CD4-positive, alpha-beta T cell treated with Interleukin-21 for 1 hour (primary cell): ENCODE data around the gene ALOX12B.
"Not testable (repeated sequence)": the region's sequence is repeated elsewhere in the genome, so short reads cannot be mapped to it uniquely, and the experiment has no call there.

Experiments
- DNase-seq: peaks from one replicate; pipeline ENCODE4 v3.0.0-alpha.2; 2020

ALOX12B gene

GRCh38 chr17:8118769-8119580 lies 31.5 kb upstream of the ALOX12B start:
- DNase-seq: peak; percentile 90

- DNase-seq: no peak
Observed at GRCh38 chr17:8117980-8118768, 30.7 kb upstream of the ALOX12B start, which contains the start of gene ALOXE3. ALOXE3 (minus strand) TSS chr17:8118514; CDS start chr17:8117990, 524 bp downstream.

GRCh38 chr17:8117367-8117979 lies 30.0 kb upstream of the ALOX12B start:
- DNase-seq: no peak

- DNase-seq: no peak
Observed at GRCh38 chr17:8116776-8117175, 29.3 kb upstream of the ALOX12B start.

GRCh38 chr17:8110907-8111306 lies 23.4 kb upstream of the ALOX12B start:
- DNase-seq: no peak

- no peak for DNase-seq
Observed at GRCh38 chr17:8110456-8110804, 22.9 kb upstream of the ALOX12B start.

GRCh38 chr17:8109661-8110455 lies 22.3 kb upstream of the ALOX12B start:
- DNase-seq: peak; percentile 83

- DNase-seq: no peak
Observed at GRCh38 chr17:8108972-8109660, 21.6 kb upstream of the ALOX12B start.

GRCh38 chr17:8106980-8107379 lies 19.5 kb upstream of the ALOX12B start:
- DNase-seq: not testable (repeated sequence)

GRCh38 chr17:8105957-8106398 lies 18.5 kb upstream of the ALOX12B start:
- DNase-seq: no peak

GRCh38 chr17:8104911-8105310 lies 17.4 kb upstream of the ALOX12B start:
- DNase-seq: no peak

- DNase-seq: no peak
Observed at GRCh38 chr17:8103549-8103948, 16.0 kb upstream of the ALOX12B start.

- DNase-seq: no peak
Observed at GRCh38 chr17:8101721-8102120, 14.2 kb upstream of the ALOX12B start.

- DNase-seq: no peak
Observed at GRCh38 chr17:8100763-8101162, 13.2 kb upstream of the ALOX12B start.

- DNase-seq: no peak
Observed at GRCh38 chr17:8100111-8100510, 12.6 kb upstream of the ALOX12B start.

GRCh38 chr17:8096541-8096940 lies 9.0 kb upstream of the ALOX12B start:
- no peak for DNase-seq

- no peak for DNase-seq
Observed at GRCh38 chr17:8095361-8095760, 7.8 kb upstream of the ALOX12B start.

- DNase-seq: no peak
Observed at GRCh38 chr17:8091033-8091687, 3.6 kb upstream of the ALOX12B start.

- DNase-seq: no peak
Observed at GRCh38 chr17:8089728-8090127, 2.2 kb upstream of the ALOX12B start.

- DNase-seq: no peak
Observed at GRCh38 chr17:8087952-8088230, 375 bp upstream of the ALOX12B start.

- no peak for DNase-seq
Observed at GRCh38 chr17:8084250-8084649, 3.3 kb downstream of the ALOX12B start.

GRCh38 chr17:8082292-8082691 lies 5.2 kb downstream of the ALOX12B start:
- no peak for DNase-seq
